GM12891 (cell line): ENCODE data around the gene SERPINA4.

ENCODE experiments used
- PAX5 ChIP-seq: IDR thresholded peaks from 2 replicates; pipeline ENCODE4 v1.6.1; 2011; ENCODE audit warnings: low read length, moderate library complexity, mild to moderate bottlenecking; ENCODE audit not compliant: insufficient read depth, severe bottlenecking
- POLR2A ChIP-seq: IDR thresholded peaks from 2 replicates; pipeline ENCODE4 v1.6.1; 2011; ENCODE audit warnings: low read depth, low read length, control low read depth
- POLR2AphosphoS5 ChIP-seq: IDR thresholded peaks from 2 replicates; pipeline ENCODE4 v1.6.1; 2011; ENCODE audit warnings: low read depth, low read length, control low read depth
- TAF1 ChIP-seq: IDR thresholded peaks from 2 replicates; pipeline ENCODE4 v1.6.1; 2011; ENCODE audit warnings: low read depth, low read length, control low read depth

DNA sequence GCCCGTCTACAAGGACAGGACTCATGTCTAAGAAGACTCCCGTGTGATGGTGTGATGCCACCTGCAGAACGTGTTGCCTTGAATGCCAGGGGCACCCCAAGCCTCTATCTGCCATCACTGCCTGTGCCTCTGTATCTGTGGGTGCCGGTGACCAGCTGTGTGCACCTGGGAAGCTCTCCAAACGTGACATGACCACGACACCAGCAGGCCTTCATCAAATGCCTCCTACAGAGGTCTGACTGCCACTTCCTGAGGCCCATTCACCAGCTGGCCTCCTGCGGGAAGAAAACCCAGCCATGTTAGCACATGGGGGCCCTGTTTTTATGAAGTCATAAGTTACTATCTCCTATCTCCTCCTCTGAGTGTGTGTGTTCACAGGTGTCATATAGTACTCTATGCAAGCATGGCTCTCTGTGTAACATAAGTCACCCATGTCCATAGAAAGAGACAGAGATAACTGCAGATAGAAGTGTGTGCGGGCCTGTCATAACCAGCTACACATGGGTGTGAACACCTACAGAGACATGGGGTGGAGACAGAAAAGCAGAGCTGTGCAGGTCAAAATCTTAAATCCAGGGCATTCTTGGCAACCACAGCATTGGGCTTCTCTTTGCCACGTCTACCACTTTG lies 18.3 kb upstream of the SERPINA4 start:
- TF ChIP-seq POLR2A (no peak), TAF1 (no peak), POLR2AphosphoS5 (no peak), PAX5 (no peak)
